Measurements from ENCODE around the gene GPR132. TPM values are rescaled to one million over a fixed set of nuclear protein-coding genes. Genes with fewer than 3 reads are reported as not detected.

The GPR132 gene
- total and polyA plus RNA-seq, 3 experiments from 2014 or later = 34.9 to 52.0 (median 51.3) TPM

GRCh38 chr14:105006831-105007592, 58.2 kb downstream of the GPR132 start:
- Histone ChIP-seq H3K4me3 (ENCODE audit: low read length) (no peak overlapping the region), H3K4me1 (ENCODE audit: insufficient read depth, low read length) (no peaks in the 10 kb centered on the region), H3K27ac (ENCODE audit: low read depth, low read length) (no peak overlapping the region), H3K36me3 (ENCODE audit: insufficient read depth, low read length) (peaks cover 25% of the 10 kb centered on the region), H3K27me3 (ENCODE audit: insufficient read depth, low read length, poor library complexity, severe bottlenecking) (no peaks in the 10 kb centered on the region), H3K9me3 (ENCODE audit: low read length) (no peaks in the 10 kb centered on the region)
- H3K4me3 Mint-ChIP-seq = no peak overlapping the region
- DNase-seq = no peak
- CTCF ChIA-PET = interaction anchor here (1.1 to 2.1 kb wide), 2 partner anchors 12 to 13 kb away, joined by 3 to 6 read pairs; no protein-coding TSS in a partner anchor
- POLR2A ChIA-PET = no interaction called here
- no peaks in the 10 kb centered on the region for H3K9me3 Mint-ChIP-seq
- peaks cover 0 to 44% (median 4%) of the 10 kb centered on the region in 3 donors for H3K36me3 Mint-ChIP-seq
- H3K27ac Mint-ChIP-seq = peak overlapping the region in 3 of 8 donors; percentile 36 to 61 (median 57)
- peaks cover 3 to 5% (median 4%) of the 10 kb centered on the region in 3 donors for H3K4me1 Mint-ChIP-seq
- H3K27me3 Mint-ChIP-seq = no peaks in the 10 kb centered on the region

- Mint-ChIP-seq H3K27me3 (no peaks in the 10 kb centered on the region), H3K36me3 (peaks cover 0 to 36% (median 4%) of the 10 kb centered on the region in 3 donors), H3K9me3 (no peaks in the 10 kb centered on the region), H3K4me3 (no peak overlapping the region), H3K4me1 (no peaks in the 10 kb centered on the region), H3K27ac (peak overlapping the region in 3 of 8 donors; percentile 8 to 61 (median 36))
- no peaks in the 10 kb centered on the region for H3K4me1 ChIP-seq (ENCODE audit: insufficient read depth, low read length)
- H3K27me3 ChIP-seq (ENCODE audit: insufficient read depth, low read length, poor library complexity, severe bottlenecking) = no peaks in the 10 kb centered on the region
- DNase-seq = no peak
- ChIA-PET CTCF (interaction anchor here (1.1 to 2.1 kb wide), 2 partner anchors 12 kb away, joined by 3 to 6 read pairs; no protein-coding TSS in a partner anchor), POLR2A (no interaction called here)
- no peak overlapping the region for H3K4me3 ChIP-seq (ENCODE audit: low read length)
- H3K36me3 ChIP-seq (ENCODE audit: insufficient read depth, low read length) = peaks cover 17% of the 10 kb centered on the region
- H3K27ac ChIP-seq (ENCODE audit: low read depth, low read length) = no peak overlapping the region
- H3K9me3 ChIP-seq (ENCODE audit: low read length) = no peaks in the 10 kb centered on the region
These were observed 59.0 kb downstream of the GPR132 start for GRCh38 chr14:105005929-105006830.

- CTCF ChIA-PET = interaction anchor here (2.1 kb wide), 1 partner anchor 11 kb away, joined by 6 read pairs; no protein-coding TSS in a partner anchor
- DNase-seq = no peak
- Histone ChIP-seq H3K4me1 (ENCODE audit: insufficient read depth, low read length) (no peaks in the 10 kb centered on the region), H3K27ac (ENCODE audit: low read depth, low read length) (no peak overlapping the region), H3K27me3 (ENCODE audit: insufficient read depth, low read length, poor library complexity, severe bottlenecking) (no peaks in the 10 kb centered on the region), H3K9me3 (ENCODE audit: low read length) (no peaks in the 10 kb centered on the region), H3K36me3 (ENCODE audit: insufficient read depth, low read length) (peaks cover 13% of the 10 kb centered on the region), H3K4me3 (ENCODE audit: low read length) (no peak overlapping the region)
- H3K36me3 Mint-ChIP-seq = peaks cover 0 to 31% (median 4%) of the 10 kb centered on the region in 3 donors
- H3K9me3 Mint-ChIP-seq = no peaks in the 10 kb centered on the region
- POLR2A ChIA-PET = no interaction called here
- no peaks in the 10 kb centered on the region for H3K27me3 Mint-ChIP-seq
- H3K4me1 Mint-ChIP-seq = no peaks in the 10 kb centered on the region
- H3K27ac Mint-ChIP-seq = peak overlapping the region in 1 of 8 donors; percentile 3
- no peak overlapping the region for H3K4me3 Mint-ChIP-seq
These were observed 59.8 kb downstream of the GPR132 start for GRCh38 chr14:105005329-105005928.

Other genes with a start within 250 kb of the GPR132 start
- gene CEP170B, start 200.2 kb downstream of the GPR132 start, total RNA-seq = 1 to 10 TPM; 6.4 to 6.7 TPM
- not detected for gene CEP170B, start 200.2 kb downstream of the GPR132 start, polyA plus RNA-seq
- gene PLD4, start 140.6 kb downstream of the GPR132 start, total RNA-seq = under 1 TPM in 1 of 2 experiments, not detected in 1; 0.04 TPM
- gene PLD4, start 140.6 kb downstream of the GPR132 start, polyA plus RNA-seq = not detected
- gene AHNAK2, start 87.1 kb downstream of the GPR132 start, total RNA-seq = under 1 TPM in 1 of 2 experiments, not detected in 1; 0.04 TPM
- not detected for gene AHNAK2, start 87.1 kb downstream of the GPR132 start, polyA plus RNA-seq
- 1 to 10 TPM; 3.8 to 3.9 TPM for gene CLBA1, start 79.6 kb downstream of the GPR132 start, total RNA-seq
- gene CLBA1, start 79.6 kb downstream of the GPR132 start, polyA plus RNA-seq = 0.32 TPM
- 10 to 100 TPM; 73.0 to 76.7 TPM for gene CDCA4, start 44.3 kb downstream of the GPR132 start, total RNA-seq
- gene CDCA4, start 44.3 kb downstream of the GPR132 start, polyA plus RNA-seq = 23.8 TPM
- 1 to 10 TPM in 1 of 2 experiments, under 1 TPM in 1; 0.37 to 1.2 TPM for gene JAG2, start 103.3 kb upstream of the GPR132 start, total RNA-seq
- 0.15 TPM for gene JAG2, start 103.3 kb upstream of the GPR132 start, polyA plus RNA-seq
- 1 to 10 TPM; 6.7 to 6.9 TPM for gene NUDT14, start 115.9 kb upstream of the GPR132 start, total RNA-seq
- 12.4 TPM for gene NUDT14, start 115.9 kb upstream of the GPR132 start, polyA plus RNA-seq
- 10 to 100 TPM; 54.1 to 55.0 TPM for gene BTBD6, start 183.1 kb upstream of the GPR132 start, total RNA-seq
- gene BTBD6, start 183.1 kb upstream of the GPR132 start, polyA plus RNA-seq = 16.2 TPM
- 10 to 100 TPM; 29.4 to 31.7 TPM for gene BRF1, start 235.6 kb upstream of the GPR132 start, total RNA-seq
- 13.0 TPM for gene BRF1, start 235.6 kb upstream of the GPR132 start, polyA plus RNA-seq
- 10 to 100 TPM; 31.0 to 32.9 TPM for gene PACS2, start 249.3 kb upstream of the GPR132 start, total RNA-seq
- 6.5 TPM for gene PACS2, start 249.3 kb upstream of the GPR132 start, polyA plus RNA-seq

Measured in CD8-positive, alpha-beta memory T cell (primary cell).